WERI-Rb-1 (cell line): ENCODE measurements around the gene TVP23A.

ENCODE experiments used
- DNase-seq: peaks from one replicate; pipeline ENCODE4 v3.0.0-alpha.2; 2020
- H3K27ac ChIP-seq: fragments of 250-450 bp; sonication (Bioruptor Pico); 2 replicates; pipeline ENCODE4 v1.5.1; 2020; ENCODE audit warnings: mild to moderate bottlenecking, moderate library complexity
- H3K27me3 ChIP-seq: fragments of 250-450 bp; sonication (Bioruptor Pico); 2 replicates; pipeline ENCODE4 v1.5.1; 2021; ENCODE audit warnings: mild to moderate bottlenecking, low read depth, moderate library complexity; ENCODE audit not compliant: insufficient read depth, severe bottlenecking
- H3K36me3 ChIP-seq: fragments of 250-450 bp; sonication (Bioruptor Pico); 2 replicates; pipeline ENCODE4 v1.5.1; 2020; ENCODE audit warnings: mild to moderate bottlenecking, moderate library complexity
- H3K4me3 ChIP-seq: 2 replicates; pipeline ENCODE4 v1.5.1; 2011; ENCODE audit warnings: low read depth, mild to moderate bottlenecking, control low read depth, low read length
- H3K9me3 ChIP-seq: fragments of 250-450 bp; sonication (Bioruptor Pico); 2 replicates; pipeline ENCODE4 v1.5.1; 2021; ENCODE audit warnings: mild to moderate bottlenecking, moderate library complexity; ENCODE audit not compliant: severe bottlenecking
- TF ChIP-seq, protein P1 (sequence below): IDR thresholded peaks from 2 replicates; pipeline ENCODE4 v1.5.1; 2011; ENCODE audit warnings: low read depth, mild to moderate bottlenecking, control low read depth, inconsistent platforms, low read length

Gene TVP23A

DNA sequence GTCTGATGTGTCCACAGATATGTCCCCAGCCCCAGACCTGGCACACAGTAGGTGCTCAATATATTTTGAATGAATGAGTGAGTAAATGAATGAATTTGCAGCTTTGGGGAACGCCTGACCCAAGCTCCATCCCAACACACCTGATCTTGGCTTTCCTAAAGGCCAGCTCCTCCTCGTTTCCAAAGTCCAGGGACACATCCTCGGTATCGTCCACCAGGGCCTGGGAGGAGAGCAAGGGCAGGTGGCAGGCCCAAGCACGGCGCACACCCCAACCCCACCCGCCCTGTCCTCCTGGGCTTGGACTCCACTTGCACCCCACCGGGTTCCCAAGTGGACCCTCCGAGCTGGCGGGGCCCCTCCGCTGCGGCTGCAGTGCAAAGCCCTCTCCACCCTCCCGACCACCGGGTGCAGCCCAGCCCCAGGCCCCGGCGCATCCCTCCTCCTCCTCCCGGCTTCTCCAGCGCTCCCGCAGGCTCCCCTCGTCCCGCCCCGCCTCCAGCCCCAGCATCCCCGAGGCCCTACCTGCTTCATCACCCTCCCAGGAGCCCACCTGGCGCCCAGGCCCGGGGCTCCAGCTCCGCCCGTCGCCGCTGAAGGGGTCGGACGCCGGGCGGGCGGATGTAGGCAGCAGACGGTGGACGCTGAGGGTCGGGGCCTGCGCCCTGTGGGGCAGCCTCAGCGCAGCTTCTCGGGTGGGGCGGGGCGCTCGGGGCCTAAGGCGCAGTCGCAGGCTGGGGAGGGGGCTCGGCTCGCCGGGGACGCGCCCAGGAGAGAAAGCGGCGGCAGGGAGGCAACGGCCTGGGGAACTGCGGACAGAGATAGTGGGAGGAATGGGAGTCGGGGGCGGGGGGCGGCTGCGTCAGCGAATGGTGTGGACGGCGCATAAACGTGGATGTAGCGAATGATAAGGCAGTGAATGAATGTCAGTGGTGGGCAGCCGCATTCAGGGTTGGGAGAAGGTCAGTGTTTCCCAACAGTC, at the start of gene TVP23A:
TVP23A (minus strand) TSS at position 832 of the 979 bp plus-strand sequence; CDS start at position 531, 301 bp downstream.
- no peak for DNase-seq
- Histone ChIP-seq H3K36me3 (no peaks in the 10 kb centered on the region), H3K27ac (no peak within 1 kb of the TSS), H3K4me3 (no peak within 1 kb of the TSS), H3K9me3 (no peaks in the 10 kb centered on the region), H3K27me3 (no peaks in the 10 kb centered on the region)
- TF ChIP-seq, protein P1, sequence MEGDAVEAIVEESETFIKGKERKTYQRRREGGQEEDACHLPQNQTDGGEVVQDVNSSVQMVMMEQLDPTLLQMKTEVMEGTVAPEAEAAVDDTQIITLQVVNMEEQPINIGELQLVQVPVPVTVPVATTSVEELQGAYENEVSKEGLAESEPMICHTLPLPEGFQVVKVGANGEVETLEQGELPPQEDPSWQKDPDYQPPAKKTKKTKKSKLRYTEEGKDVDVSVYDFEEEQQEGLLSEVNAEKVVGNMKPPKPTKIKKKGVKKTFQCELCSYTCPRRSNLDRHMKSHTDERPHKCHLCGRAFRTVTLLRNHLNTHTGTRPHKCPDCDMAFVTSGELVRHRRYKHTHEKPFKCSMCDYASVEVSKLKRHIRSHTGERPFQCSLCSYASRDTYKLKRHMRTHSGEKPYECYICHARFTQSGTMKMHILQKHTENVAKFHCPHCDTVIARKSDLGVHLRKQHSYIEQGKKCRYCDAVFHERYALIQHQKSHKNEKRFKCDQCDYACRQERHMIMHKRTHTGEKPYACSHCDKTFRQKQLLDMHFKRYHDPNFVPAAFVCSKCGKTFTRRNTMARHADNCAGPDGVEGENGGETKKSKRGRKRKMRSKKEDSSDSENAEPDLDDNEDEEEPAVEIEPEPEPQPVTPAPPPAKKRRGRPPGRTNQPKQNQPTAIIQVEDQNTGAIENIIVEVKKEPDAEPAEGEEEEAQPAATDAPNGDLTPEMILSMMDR: no peak

GRCh38 chr16:10868104-10868595, 49.6 kb upstream of the TVP23A start:
- no peak for DNase-seq
- Histone ChIP-seq H3K27me3 (no peaks in the 10 kb centered on the region), H3K27ac (no peak overlapping the region), H3K9me3 (no peaks in the 10 kb centered on the region), H3K36me3 (no peaks in the 10 kb centered on the region), H3K4me3 (no peak overlapping the region)
- TF ChIP-seq, protein P1: no peak

GRCh38 chr16:10867199-10867598, 48.6 kb upstream of the TVP23A start:
- Histone ChIP-seq H3K36me3 (no peaks in the 10 kb centered on the region), H3K27ac (no peak overlapping the region), H3K9me3 (no peaks in the 10 kb centered on the region), H3K4me3 (no peak overlapping the region), H3K27me3 (no peaks in the 10 kb centered on the region)
- TF ChIP-seq, protein P1: no peak
- DNase-seq: no peak

GRCh38 chr16:10865991-10866966, 47.7 kb upstream of the TVP23A start:
- DNase-seq: no peak
- H3K36me3 ChIP-seq: no peaks in the 10 kb centered on the region
- no peaks in the 10 kb centered on the region for H3K9me3 ChIP-seq
- no peaks in the 10 kb centered on the region for H3K27me3 ChIP-seq
- H3K27ac ChIP-seq: no peak overlapping the region
- TF ChIP-seq, protein P1: no peak
- H3K4me3 ChIP-seq: no peak overlapping the region

DNA sequence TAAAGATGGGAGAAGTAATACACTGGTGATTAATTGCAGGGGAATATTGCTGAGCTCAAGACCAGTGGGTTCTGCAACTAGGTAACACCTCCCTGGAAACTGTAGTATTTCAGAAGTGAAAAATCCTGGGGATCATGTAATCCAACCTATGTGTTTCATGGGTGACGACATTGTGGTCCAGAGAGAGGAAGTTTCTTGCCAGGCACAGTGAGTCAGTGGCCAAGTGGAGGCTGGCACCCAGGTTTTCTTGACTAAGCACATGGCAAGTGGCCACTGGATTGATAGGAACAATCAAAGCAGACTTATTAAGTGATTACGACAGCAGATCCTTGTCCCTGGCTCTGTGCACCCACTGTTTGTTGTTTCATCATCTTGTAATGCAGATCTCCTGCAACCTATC, 43.8 kb upstream of the TVP23A start:
- Histone ChIP-seq H3K4me3 (no peak overlapping the region), H3K27ac (no peak overlapping the region), H3K36me3 (no peaks in the 10 kb centered on the region), H3K27me3 (no peaks in the 10 kb centered on the region), H3K9me3 (no peaks in the 10 kb centered on the region)
- TF ChIP-seq, protein P1: no peak
- no peak for DNase-seq
